GM13977 (cell line): ENCODE results near the gene HS6ST3.

ENCODE experiments used
- DNase-seq: peaks from one replicate; pipeline ENCODE4 v3.0.0; 2012; ENCODE audit warnings: low spot score
- CTCF ChIP-seq: IDR thresholded peaks from 2 replicates; pipeline ENCODE4 v1.5.1; 2012; ENCODE audit warnings: mild to moderate bottlenecking, control low read depth; ENCODE audit not compliant: insufficient read depth; ENCODE audit errors: extremely low read depth, missing control alignments
- in situ Hi-C: fragments of 300-500 bp; cut with MboI; formaldehyde crosslinking; loops from one replicate; pipeline ENCODE4 v1.12.0; 2022; ENCODE audit warnings: low sequenced_read_pairs, low pct_unique_long_range_greater_than_20kb, mixed read lengths, inconsistent platforms; ENCODE audit not compliant: unreplicated experiment

HS6ST3 gene

GRCh38 chr13:96690998-96691397 lies 601.1 kb downstream of the HS6ST3 start:
- no peak for TF ChIP-seq CTCF
- in situ Hi-C loops: no loop called here
- DNase-seq: no peak

DNA sequence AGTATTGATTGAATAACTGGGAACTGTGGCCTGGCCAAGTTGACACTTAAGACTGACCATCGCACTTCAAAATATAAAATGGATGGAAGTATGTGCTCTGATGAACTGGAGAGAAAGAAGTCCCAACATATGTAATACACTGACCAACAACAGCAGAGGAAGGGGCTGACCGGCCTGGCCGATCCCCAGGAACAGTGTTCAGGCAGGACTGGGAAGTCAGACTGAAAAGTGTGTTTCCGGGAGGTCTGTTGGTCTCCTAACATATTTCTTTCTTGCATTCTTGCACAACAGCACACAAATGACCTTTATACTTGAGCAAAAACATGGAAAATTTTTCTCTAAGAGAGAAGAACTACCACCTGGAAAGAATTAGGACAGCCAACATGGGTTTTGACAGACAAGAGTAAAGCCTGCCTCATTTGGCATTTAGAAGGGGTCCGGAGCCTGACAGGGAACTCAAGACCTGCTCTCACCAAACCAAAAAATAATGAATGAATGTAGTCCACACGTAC lies 606.5 kb downstream of the HS6ST3 start:
- DNase-seq: no peak
- TF ChIP-seq CTCF: no peak
- in situ Hi-C loops: no loop called here

- no peak for DNase-seq
- no peak for TF ChIP-seq CTCF
- in situ Hi-C loops: no loop called here
These were observed 610.8 kb downstream of the HS6ST3 start for GRCh38 chr13:96700657-96701056.

DNA sequence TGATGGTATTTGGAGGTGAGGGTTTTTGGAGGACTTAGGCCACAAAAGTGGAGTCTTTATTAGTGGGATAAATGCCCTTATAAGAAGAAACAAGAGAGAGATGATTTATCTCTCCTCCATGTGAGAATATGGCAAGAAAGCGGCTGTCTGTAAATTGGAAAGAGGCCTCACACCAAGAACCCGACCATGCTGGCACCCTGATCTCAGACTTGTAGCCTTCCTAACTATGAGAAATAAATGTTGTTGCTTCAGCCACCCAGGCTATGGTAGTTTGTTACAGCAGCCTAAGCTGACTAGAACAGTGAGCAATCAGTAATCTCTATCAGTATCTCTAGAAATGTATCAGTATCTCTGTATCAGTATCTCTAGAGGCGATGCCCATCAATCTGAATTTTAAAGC lies 617.2 kb downstream of the HS6ST3 start:
- no peak for TF ChIP-seq CTCF
- DNase-seq: no peak
- in situ Hi-C loops: no loop called here

GRCh38 chr13:96710166-96710862 lies 620.4 kb downstream of the HS6ST3 start:
- no peak for TF ChIP-seq CTCF
- in situ Hi-C loops: no loop called here
- no peak for DNase-seq

DNA sequence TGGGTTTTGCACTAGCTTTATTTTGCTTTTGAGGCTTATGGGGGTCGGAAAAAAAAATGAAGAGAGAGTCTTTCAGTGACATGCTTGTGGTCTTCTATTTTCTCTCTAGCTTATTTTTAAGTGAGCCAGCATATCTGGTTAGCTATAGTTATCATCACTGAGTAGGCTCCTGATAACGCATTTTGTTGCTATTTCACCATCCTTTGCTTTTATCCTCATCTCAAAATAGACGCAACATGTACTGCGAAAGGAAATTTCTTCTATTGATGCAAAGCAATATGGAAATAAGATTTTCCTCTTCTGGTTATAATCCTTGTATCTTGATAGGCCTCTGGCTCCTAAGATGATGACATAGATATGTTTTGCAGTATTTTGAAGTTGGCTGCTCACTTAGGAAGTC lies 630.5 kb downstream of the HS6ST3 start:
- DNase-seq: no peak
- no peak for TF ChIP-seq CTCF
- in situ Hi-C loops: no loop called here
